IMR-90 (cell line): Measurements from ENCODE around the gene RPL26.

Experiments
- BHLHE40 ChIP-seq: fragments of 150-350 bp; IDR thresholded peaks from 2 replicates; pipeline ENCODE4 v1.6.1; 2016; ENCODE audit warnings: mild to moderate bottlenecking, low read depth, low read length
- CEBPB ChIP-seq: IDR thresholded peaks from 2 replicates; pipeline ENCODE4 v1.6.1; 2012; ENCODE audit warnings: low read depth, low read length, improper control_type of control experiment
- CHD1 ChIP-seq: IDR thresholded peaks from 2 replicates; pipeline ENCODE4 v1.6.1; 2012; ENCODE audit warnings: low read depth, low read length, improper control_type of control experiment
- MAFK ChIP-seq: IDR thresholded peaks from 2 replicates; pipeline ENCODE4 v1.6.1; 2012; ENCODE audit warnings: low read depth, low read length, improper control_type of control experiment
- MAZ ChIP-seq: IDR thresholded peaks from 2 replicates; pipeline ENCODE4 v1.6.1; 2012; ENCODE audit warnings: low read depth, mild to moderate bottlenecking, low read length, improper control_type of control experiment, moderate library complexity, borderline replicate concordance
- NFE2L2 ChIP-seq: fragments of 150-350 bp; IDR thresholded peaks from 2 replicates; pipeline ENCODE4 v1.6.1; 2016; ENCODE audit warnings: low read depth, mild to moderate bottlenecking, low read length
- POLR2A ChIP-seq: IDR thresholded peaks from 2 replicates; pipeline ENCODE4 v1.6.1; 2012; ENCODE audit warnings: mild to moderate bottlenecking, low read depth, low read length
- RAD21 ChIP-seq: IDR thresholded peaks from 2 replicates; pipeline ENCODE4 v1.6.1; 2012; ENCODE audit warnings: low read length, improper control_type of control experiment
- RCOR1 ChIP-seq: IDR thresholded peaks from 2 replicates; pipeline ENCODE4 v1.6.1; 2012; ENCODE audit warnings: mild to moderate bottlenecking, low read length, improper control_type of control experiment; ENCODE audit not compliant: insufficient replicate concordance
- RFX5 ChIP-seq: IDR thresholded peaks from 2 replicates; pipeline ENCODE4 v1.8.0; 2012; ENCODE audit warnings: low read depth, mild to moderate bottlenecking, low read length, moderate library complexity
- TF ChIP-seq, protein P1 (sequence below): conservative IDR thresholded peaks from 2 replicates; pipeline ENCODE4 v1.5.1; 2012; ENCODE audit warnings: mild to moderate bottlenecking, low read depth, low read length, improper control_type of control experiment
- TF ChIP-seq, protein P2 (sequence below): fragments of 150-350 bp; IDR thresholded peaks from 2 replicates; pipeline ENCODE4 v1.6.1; 2017; ENCODE audit warnings: mild to moderate bottlenecking, antibody characterized with exemption, low read length, low read depth
- TF ChIP-seq, protein P3 (sequence below): fragments of 150-350 bp; IDR thresholded peaks from 2 replicates; pipeline ENCODE4 v1.6.1; 2016; ENCODE audit warnings: low read depth, mild to moderate bottlenecking, low read length, moderate library complexity, borderline replicate concordance

GRCh38 chr17:8377422-8377821 is 5.6 kb downstream of the RPL26 start:
- TF ChIP-seq, protein P1, sequence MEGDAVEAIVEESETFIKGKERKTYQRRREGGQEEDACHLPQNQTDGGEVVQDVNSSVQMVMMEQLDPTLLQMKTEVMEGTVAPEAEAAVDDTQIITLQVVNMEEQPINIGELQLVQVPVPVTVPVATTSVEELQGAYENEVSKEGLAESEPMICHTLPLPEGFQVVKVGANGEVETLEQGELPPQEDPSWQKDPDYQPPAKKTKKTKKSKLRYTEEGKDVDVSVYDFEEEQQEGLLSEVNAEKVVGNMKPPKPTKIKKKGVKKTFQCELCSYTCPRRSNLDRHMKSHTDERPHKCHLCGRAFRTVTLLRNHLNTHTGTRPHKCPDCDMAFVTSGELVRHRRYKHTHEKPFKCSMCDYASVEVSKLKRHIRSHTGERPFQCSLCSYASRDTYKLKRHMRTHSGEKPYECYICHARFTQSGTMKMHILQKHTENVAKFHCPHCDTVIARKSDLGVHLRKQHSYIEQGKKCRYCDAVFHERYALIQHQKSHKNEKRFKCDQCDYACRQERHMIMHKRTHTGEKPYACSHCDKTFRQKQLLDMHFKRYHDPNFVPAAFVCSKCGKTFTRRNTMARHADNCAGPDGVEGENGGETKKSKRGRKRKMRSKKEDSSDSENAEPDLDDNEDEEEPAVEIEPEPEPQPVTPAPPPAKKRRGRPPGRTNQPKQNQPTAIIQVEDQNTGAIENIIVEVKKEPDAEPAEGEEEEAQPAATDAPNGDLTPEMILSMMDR, result no peak
- no peak for TF ChIP-seq POLR2A
- no peak for TF ChIP-seq BHLHE40
- no peak for TF ChIP-seq MAFK
- no peak for TF ChIP-seq CHD1
- no peak for TF ChIP-seq CEBPB
- no peak for TF ChIP-seq RFX5
- TF ChIP-seq MAZ, result no peak
- no peak for TF ChIP-seq RAD21
- TF ChIP-seq, protein P2, sequence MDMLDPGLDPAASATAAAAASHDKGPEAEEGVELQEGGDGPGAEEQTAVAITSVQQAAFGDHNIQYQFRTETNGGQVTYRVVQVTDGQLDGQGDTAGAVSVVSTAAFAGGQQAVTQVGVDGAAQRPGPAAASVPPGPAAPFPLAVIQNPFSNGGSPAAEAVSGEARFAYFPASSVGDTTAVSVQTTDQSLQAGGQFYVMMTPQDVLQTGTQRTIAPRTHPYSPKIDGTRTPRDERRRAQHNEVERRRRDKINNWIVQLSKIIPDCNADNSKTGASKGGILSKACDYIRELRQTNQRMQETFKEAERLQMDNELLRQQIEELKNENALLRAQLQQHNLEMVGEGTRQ, result no peak
- TF ChIP-seq, protein P3, sequence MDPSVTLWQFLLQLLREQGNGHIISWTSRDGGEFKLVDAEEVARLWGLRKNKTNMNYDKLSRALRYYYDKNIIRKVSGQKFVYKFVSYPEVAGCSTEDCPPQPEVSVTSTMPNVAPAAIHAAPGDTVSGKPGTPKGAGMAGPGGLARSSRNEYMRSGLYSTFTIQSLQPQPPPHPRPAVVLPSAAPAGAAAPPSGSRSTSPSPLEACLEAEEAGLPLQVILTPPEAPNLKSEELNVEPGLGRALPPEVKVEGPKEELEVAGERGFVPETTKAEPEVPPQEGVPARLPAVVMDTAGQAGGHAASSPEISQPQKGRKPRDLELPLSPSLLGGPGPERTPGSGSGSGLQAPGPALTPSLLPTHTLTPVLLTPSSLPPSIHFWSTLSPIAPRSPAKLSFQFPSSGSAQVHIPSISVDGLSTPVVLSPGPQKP, result no peak
- TF ChIP-seq RCOR1, result no peak
- no peak for TF ChIP-seq NFE2L2
